ENCODE data around the gene ADAMTS2.

- no peak for TF ChIP-seq EZH2 (IDR thresholded peaks at IDR 0.05; ENCODE audit: insufficient read depth, poor library complexity, severe bottlenecking)
- TF ChIP-seq EZH2phosphoT487 (IDR thresholded peaks at IDR 0.05; ENCODE audit: insufficient read depth, low read depth), result no peak
Measured at GRCh38 chr5:179367491-179367890, 22.2 kb upstream of the ADAMTS2 start.
